Adrenal gland (tissue), 12 donors: Measurements from ENCODE around the gene CUX1. TPM values are rescaled to one million over a fixed set of nuclear protein-coding genes. Genes with fewer than 3 reads are reported as not detected.

Experiments used
- DNase-seq, 7 donors: peaks; one replicate each; pipeline ENCODE4 v3.0.0-alpha.2; 2019 to 2020
- H3K27ac ChIP-seq, 5 donors: fragments of 200-600 bp; sonication (generic) in 4 of 5; 1 replicate in 3 of 5; 2 replicates in 2 of 5; pipeline versions ENCODE4 v1.5.1 to v1.8.0; 2016 to 2020; ENCODE audit warnings: mild to moderate bottlenecking in 1 of 5
- H3K27me3 ChIP-seq: fragments of 200-600 bp; 2 replicates; pipeline ENCODE4 v1.8.0; 2021
- H3K36me3 ChIP-seq, 2 donors: fragments of 200-600 bp; replicated peaks in 1 of 2; 1 replicate in 1 of 2; 2 replicates in 1 of 2; pipeline versions ENCODE4 v1.5.1 to v1.8.0; 2018 to 2022
- H3K4me1 ChIP-seq, 2 donors: fragments of 200-600 bp; replicated peaks in 1 of 2; 1 replicate in 1 of 2; 2 replicates in 1 of 2; pipeline versions ENCODE4 v1.5.1 to v1.8.0; 2018 to 2021
- H3K4me3 ChIP-seq, 4 donors: fragments of 200-600 bp; sonication (generic) in 3 of 4; one replicate each; pipeline ENCODE4 v1.5.1; 2016 to 2018
- H3K9me3 ChIP-seq, 3 donors: fragments of 200-600 bp; sonication (generic) in 1 of 3; replicated peaks in 1 of 3; 1 replicate in 2 of 3; 2 replicates in 1 of 3; pipeline versions ENCODE4 v1.5.1 to v1.8.0; 2016 to 2021
- CTCF ChIP-seq, 6 experiments: fragments of 450-650 bp in 4 of 6; fragments of 200-600 bp in 2 of 6; sonication (generic) in 1 of 6; IDR thresholded peaks; 1 replicate in 5 of 6; 2 replicates in 1 of 6; pipeline versions ENCODE4 v1.5.1 to v1.8.0; 2016 to 2021; ENCODE audit warnings: antibody characterized with exemption in 6 of 6, mild to moderate bottlenecking in 2 of 6, moderate library complexity in 1 of 6
- POLR2A ChIP-seq, 2 donors: fragments of 450-650 bp; IDR thresholded peaks; one replicate each; pipeline ENCODE4 v1.6.1; 2017; ENCODE audit warnings: antibody characterized with exemption in 2 of 2, mild to moderate bottlenecking in 2 of 2, moderate library complexity in 1 of 2
- WGBS, 4 donors: extraction: QIAGEN DNeasy Blood & Tissue Kit in 2 of 4; methylation state at CpG; one replicate each; pipeline versions ENCODE4 v1.1.5 to v1.1.7; 2013 to 2017; 5-methylcytosine and 5-hydroxymethylcytosine counted together
- intact Hi-C, 2 donors: fragments of 100-400 bp; cut with DNase I; formaldehyde crosslinking; loops; one replicate each; pipeline versions ENCODE4 v1.14.1 to v1.15.0; 2022 to 2023
- polyA plus RNA-seq, 3 donors: library from polyadenylated mRNA; stranded (reverse); fragments of 200-250 nt in 2 of 3; fragments of 350-450 nt in 1 of 3; fragmentation: Illumina TruSeq in 1 of 3; extraction: RNeasy Lipid Tissue Mini Kit (QIAGEN cat#74804) in 1 of 3; gene quantifications; one replicate each; pipeline ENCODE4 v1.2.3, GENCODE V29; 2013 to 2014
- total RNA-seq, 9 donors: library from RNA; depleted of rRNA in 4 of 9; stranded (reverse); fragments of >200 nt in 4 of 9; fragments of 120-200 nt in 1 of 9; fragmentation: NEBNext Ultra II Directional in 1 of 9; extraction: Animal tissue kit (Norgen Biotek cat#: 25700) in 1 of 9; gene quantifications; one replicate each; pipeline versions ENCODE4 v1.1.0 to v1.2.4, GENCODE V29; 2013 to 2023
- donor health status: healthy with polysubstance abuse.
- donor health status: Bipolar disorder and iron deficiency.
- donor health status: DM: yes; HTN: yes; CAD: no.
- donor health status: DM: no; HTN: no; CAD: no.
- donor health status: DM: no; HTN: no; CAD: no.
- donor health status: DM: yes; HTN: yes; CAD: no.

CUX1 gene
- total and polyA plus RNA-seq, 12 donors = 17.2 to 72.6 (median 58.3) TPM

DNA sequence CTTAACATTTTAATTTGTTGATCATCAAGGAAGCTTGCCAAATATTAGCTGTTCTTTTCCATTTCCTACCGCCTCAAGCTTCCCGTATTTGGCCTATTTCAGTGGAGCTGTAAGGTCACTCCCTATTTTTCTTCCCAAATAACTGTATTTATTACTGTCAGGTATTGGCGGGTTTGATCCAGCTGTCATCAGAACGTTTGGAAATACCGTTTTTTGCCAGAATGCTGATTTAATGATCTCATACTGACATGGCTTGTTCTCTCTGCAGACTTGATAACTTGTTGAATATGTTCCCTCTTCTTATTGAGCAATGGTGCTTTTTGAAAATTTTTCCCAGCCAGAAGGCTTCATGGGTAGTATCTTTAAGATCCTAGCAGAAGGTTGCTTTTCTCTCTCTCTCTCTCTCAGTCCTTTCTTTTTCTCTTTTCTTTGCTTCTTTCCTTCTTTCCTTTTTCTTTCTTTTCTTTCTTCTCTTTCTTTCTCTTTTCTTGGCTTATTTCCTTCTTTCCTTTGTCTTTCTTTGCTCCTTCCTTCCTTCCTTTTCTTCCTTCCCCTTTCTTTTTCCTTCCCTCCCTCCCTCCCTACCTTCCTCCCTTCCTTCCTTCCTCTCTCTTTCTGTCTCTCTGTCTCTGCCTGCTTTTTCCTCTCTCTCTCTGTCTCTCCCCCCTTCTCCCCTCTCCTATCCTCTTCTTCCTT is 42.1 kb downstream of the CUX1 start:
- no peaks in the 10 kb centered on the region for H3K27me3 ChIP-seq
- H3K27ac ChIP-seq = peak overlapping the region; percentile 54 to 76 (median 67)
- H3K4me3 ChIP-seq = no peak overlapping the region
- intact Hi-C loops = no loop called here
- WGBS, 4 donors = 12 to 19% (median 15%) methylated on average over 5 of the region's 5 CpGs
- no peaks in the 10 kb centered on the region for H3K9me3 ChIP-seq
- peaks cover 16 to 42% of the 10 kb centered on the region in 2 donors for H3K4me1 ChIP-seq
- no peak for DNase-seq
- H3K36me3 ChIP-seq = no peaks in the 10 kb centered on the region
- no peak for TF ChIP-seq CTCF (IDR thresholded peaks at IDR 0.05)
- TF ChIP-seq POLR2A (IDR thresholded peaks at IDR 0.05) = peak in 1 of 2 donors; percentile 4

DNA sequence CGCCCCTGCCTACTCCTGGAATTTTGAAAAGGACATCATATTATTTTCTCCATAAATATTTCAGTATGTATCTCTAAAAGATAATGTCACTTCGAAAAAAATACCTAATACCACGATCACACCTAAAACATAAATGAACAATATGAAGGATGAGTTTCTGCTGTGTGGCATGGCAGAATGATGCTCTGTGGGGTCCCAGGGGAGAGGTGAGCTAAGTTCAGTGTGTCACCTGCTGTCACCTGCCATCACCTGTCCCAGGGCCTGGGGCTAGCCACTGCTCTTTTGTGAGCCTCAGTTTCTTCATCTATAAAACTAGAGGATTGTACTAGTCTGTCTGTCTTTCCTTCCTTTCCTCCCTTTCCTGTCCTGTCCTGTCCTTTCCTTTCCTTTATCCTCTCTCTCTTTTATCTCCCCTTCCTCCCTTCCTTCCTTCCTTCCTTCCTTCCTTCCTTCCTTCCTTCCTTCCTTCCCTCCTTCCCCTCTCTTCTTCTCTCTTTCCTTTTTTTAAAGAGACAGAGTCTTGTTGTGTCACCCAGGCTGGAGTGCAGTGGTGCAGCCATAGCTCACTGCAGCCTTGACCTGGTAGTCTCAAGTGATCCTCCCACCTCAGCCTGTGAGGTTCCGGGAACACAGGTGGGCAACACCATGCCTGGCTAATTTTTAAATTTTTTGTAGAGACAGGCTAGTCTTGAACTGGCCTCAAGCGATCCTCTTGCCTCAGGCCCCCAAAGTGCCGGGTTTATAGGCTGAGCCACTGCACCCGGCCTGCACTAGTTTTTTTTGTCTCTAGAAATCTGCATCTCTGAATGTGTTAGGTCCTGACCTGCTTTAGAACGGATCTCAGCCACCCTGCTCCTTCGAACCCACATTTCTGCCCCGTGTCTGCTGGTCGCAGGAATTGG is 43.1 kb downstream of the CUX1 start:
- H3K4me1 ChIP-seq = peaks cover 16 to 42% of the 10 kb centered on the region in 2 donors
- intact Hi-C loops = no loop called here
- no peak for DNase-seq
- H3K9me3 ChIP-seq = no peaks in the 10 kb centered on the region
- H3K4me3 ChIP-seq = no peak overlapping the region
- H3K36me3 ChIP-seq = no peaks in the 10 kb centered on the region
- no peaks in the 10 kb centered on the region for H3K27me3 ChIP-seq
- 87 to 90% (median 89%) methylated on average over 11 of the region's 11 CpGs for WGBS, 4 donors
- H3K27ac ChIP-seq = peak overlapping the region in 2 of 5 donors; percentile 26 to 67
- no peak for TF ChIP-seq POLR2A (IDR thresholded peaks at IDR 0.05)
- TF ChIP-seq CTCF (IDR thresholded peaks at IDR 0.05) = no peak

DNA sequence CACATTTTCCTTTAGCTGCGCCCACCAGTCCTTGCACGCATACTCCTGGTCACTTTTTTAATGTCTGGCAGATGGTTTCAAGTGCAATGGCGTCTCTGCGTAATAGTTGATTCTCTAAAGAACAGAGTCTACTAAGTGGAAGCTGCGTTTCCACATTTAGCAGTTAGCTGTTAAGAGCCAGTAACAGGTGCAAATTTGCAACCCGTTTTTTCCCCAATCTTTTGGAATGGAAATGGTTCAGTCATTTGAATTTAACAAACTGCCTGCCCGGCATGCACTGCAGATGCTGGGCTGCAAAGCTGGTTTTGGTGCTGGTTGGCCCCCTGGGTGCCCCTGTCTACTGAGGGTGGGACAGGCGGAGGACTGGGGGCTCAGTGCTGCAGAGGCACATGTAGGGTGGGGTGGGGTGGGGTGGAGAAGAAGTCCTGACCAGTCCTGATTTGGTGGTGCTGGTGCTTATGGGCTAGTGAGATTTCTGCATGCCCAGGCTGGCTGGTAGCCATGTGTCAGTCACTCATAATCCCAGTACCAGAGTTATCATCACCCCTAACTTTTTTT is 43.9 kb downstream of the CUX1 start:
- H3K4me3 ChIP-seq = no peak overlapping the region
- no peaks in the 10 kb centered on the region for H3K27me3 ChIP-seq
- H3K36me3 ChIP-seq = no peaks in the 10 kb centered on the region
- no peaks in the 10 kb centered on the region for H3K9me3 ChIP-seq
- H3K27ac ChIP-seq = no peak overlapping the region
- WGBS, 4 donors = 92 to 96% (median 94%) methylated on average over 7 to 8 of the region's 8 CpGs
- no peak for TF ChIP-seq POLR2A (IDR thresholded peaks at IDR 0.05)
- TF ChIP-seq CTCF (IDR thresholded peaks at IDR 0.05) = no peak
- intact Hi-C loops = no loop called here
- peaks cover 16 to 36% of the 10 kb centered on the region in 2 donors for H3K4me1 ChIP-seq
- DNase-seq = no peak
